Measurements from ENCODE around the gene NOTO.

Gene NOTO

DNA sequence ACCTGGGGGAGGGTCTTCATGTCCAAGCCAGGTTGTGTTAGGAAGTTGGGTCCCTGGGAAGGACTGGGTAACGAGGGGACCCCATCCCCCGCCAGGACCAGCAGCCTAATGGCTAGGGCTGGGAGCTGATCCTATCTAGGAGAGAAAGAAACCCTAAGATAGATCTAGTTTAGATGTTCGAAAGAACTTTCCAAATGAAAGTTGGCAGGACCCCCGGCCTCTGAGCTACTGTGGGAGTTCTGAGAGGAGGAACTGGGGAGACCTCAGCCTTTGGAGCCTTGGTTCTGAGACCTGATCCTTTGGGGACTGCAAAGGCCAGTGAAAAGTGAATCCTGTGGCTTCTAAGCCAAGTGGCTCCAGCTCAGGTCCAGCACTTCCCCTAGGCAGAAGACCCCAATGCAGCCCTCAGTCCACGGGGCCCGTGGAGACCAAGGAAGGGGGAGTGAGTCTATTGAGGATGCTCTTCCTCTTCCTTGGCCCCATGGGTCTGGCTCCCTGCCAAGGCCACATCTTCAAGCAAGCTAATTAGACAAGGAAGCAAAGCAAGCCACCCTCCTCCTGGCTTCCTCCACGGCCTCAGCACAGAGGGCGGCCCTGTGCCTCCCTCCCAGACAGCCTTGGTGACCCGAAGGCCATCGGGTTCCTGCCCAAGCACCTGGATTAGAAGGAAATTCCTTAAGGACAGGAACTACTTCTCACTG, 55.2 kb downstream of the NOTO start:
- peak; percentile 71 for DNase-seq (ENCODE audit: low read depth)
- H3K4me3 ChIP-seq (ENCODE audit: low read depth, low read length): no peak overlapping the region
- TF ChIP-seq POLR2A (IDR thresholded peaks at IDR 0.05; ENCODE audit: extremely low read depth, insufficient read length) (no peak), MYC (IDR thresholded peaks at IDR 0.05; ENCODE audit: low read depth, low read length) (no peak)
- TF ChIP-seq, protein P1, sequence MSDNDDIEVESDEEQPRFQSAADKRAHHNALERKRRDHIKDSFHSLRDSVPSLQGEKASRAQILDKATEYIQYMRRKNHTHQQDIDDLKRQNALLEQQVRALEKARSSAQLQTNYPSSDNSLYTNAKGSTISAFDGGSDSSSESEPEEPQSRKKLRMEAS (IDR thresholded peaks at IDR 0.05; ENCODE audit: low read depth, low read length): no peak
- TF ChIP-seq, protein P2, sequence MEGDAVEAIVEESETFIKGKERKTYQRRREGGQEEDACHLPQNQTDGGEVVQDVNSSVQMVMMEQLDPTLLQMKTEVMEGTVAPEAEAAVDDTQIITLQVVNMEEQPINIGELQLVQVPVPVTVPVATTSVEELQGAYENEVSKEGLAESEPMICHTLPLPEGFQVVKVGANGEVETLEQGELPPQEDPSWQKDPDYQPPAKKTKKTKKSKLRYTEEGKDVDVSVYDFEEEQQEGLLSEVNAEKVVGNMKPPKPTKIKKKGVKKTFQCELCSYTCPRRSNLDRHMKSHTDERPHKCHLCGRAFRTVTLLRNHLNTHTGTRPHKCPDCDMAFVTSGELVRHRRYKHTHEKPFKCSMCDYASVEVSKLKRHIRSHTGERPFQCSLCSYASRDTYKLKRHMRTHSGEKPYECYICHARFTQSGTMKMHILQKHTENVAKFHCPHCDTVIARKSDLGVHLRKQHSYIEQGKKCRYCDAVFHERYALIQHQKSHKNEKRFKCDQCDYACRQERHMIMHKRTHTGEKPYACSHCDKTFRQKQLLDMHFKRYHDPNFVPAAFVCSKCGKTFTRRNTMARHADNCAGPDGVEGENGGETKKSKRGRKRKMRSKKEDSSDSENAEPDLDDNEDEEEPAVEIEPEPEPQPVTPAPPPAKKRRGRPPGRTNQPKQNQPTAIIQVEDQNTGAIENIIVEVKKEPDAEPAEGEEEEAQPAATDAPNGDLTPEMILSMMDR (IDR thresholded peaks at IDR 0.05; ENCODE audit: low read depth, low read length): no peak

DNA sequence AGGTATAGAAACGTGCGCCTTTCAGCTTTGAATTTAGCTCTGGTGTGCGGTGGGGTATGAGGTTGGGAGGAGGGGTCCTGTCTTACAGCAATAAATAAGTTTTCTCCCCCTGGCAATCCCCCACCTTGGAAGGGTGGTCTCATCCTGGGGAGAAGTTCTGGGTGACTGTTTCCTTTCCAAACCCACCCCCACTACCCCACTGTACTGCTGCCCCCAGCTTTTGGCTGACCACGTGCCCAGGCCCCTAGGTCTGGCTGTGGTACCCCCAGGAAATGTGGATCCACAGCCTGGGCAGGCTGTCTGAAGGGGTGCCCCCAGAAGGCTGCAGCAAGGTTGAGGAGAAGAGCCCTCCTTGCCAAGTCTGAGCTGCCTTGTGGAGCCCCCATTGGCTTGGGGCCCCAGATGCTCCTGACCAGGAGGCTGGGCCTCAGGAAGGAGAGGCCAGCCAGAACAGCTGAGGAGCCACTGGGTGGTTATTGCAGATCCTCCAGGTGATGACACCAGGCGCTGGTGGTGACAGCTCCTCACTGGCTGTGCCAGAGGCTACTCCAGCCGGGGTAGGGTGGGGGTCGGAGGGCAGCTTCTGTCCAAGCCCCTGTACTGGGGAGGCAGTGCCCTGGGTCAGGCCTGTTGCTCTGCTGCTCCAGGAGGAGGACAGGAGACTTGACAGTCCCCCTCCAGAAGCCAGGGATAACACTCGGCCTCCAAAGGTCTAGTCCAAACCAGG, 56.0 kb downstream of the NOTO start:
- DNase-seq (ENCODE audit: low read depth): no peak
- TF ChIP-seq, protein P2 (IDR thresholded peaks at IDR 0.05; ENCODE audit: low read depth, low read length): no peak
- no peak for TF ChIP-seq MYC (IDR thresholded peaks at IDR 0.05; ENCODE audit: low read depth, low read length)
- TF ChIP-seq, protein P1 (IDR thresholded peaks at IDR 0.05; ENCODE audit: low read depth, low read length): no peak
- TF ChIP-seq POLR2A (IDR thresholded peaks at IDR 0.05; ENCODE audit: extremely low read depth, insufficient read length): no peak
- H3K4me3 ChIP-seq (ENCODE audit: low read depth, low read length): no peak overlapping the region

DNA sequence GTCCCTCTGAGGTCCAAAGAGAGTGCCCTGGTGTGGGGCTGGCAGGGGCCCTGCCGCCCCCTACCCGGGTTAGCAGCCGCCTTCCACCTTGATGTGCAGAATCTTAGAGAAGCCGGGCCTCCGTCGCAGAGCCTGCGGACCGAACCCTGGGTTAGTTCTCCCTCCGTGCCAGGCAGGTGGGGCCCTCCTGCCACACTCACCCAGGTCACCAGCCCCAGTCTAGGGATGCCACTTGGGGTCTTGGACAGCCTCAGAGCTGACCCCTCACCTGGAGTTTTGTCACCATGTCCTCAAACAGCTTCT, 56.5 kb downstream of the NOTO start:
- no peak for DNase-seq (ENCODE audit: low read depth)
- no peak overlapping the region for H3K4me3 ChIP-seq (ENCODE audit: low read depth, low read length)
- TF ChIP-seq, protein P2 (IDR thresholded peaks at IDR 0.05; ENCODE audit: low read depth, low read length): no peak
- no peak for TF ChIP-seq MYC (IDR thresholded peaks at IDR 0.05; ENCODE audit: low read depth, low read length)
- TF ChIP-seq, protein P1 (IDR thresholded peaks at IDR 0.05; ENCODE audit: low read depth, low read length): no peak
- TF ChIP-seq POLR2A (IDR thresholded peaks at IDR 0.05; ENCODE audit: extremely low read depth, insufficient read length): no peak

DNA sequence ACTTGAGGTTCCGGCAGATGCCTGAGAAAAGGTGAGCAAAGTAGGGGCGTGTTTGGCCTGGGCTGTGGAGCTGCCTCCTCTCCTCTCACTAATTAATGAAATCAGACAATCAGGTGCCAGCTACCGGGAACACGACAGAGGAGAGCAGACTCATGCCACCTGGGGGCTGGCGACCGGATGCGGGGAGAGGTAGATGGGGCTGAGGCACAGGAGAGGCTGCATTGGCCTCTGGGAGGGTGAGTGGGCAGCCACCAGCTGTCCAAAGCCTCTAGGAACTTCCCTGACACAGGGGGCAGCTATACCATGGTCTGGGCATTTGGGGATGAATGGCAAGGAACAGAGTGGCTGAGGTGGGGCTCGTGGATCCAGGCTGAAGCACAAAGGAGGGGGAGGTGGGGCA, 56.9 kb downstream of the NOTO start:
- no peak for TF ChIP-seq MYC (IDR thresholded peaks at IDR 0.05; ENCODE audit: low read depth, low read length)
- TF ChIP-seq, protein P2 (IDR thresholded peaks at IDR 0.05; ENCODE audit: low read depth, low read length): no peak
- TF ChIP-seq, protein P1 (IDR thresholded peaks at IDR 0.05; ENCODE audit: low read depth, low read length): no peak
- TF ChIP-seq POLR2A (IDR thresholded peaks at IDR 0.05; ENCODE audit: extremely low read depth, insufficient read length): no peak
- no peak overlapping the region for H3K4me3 ChIP-seq (ENCODE audit: low read depth, low read length)
- DNase-seq (ENCODE audit: low read depth): no peak

DNA sequence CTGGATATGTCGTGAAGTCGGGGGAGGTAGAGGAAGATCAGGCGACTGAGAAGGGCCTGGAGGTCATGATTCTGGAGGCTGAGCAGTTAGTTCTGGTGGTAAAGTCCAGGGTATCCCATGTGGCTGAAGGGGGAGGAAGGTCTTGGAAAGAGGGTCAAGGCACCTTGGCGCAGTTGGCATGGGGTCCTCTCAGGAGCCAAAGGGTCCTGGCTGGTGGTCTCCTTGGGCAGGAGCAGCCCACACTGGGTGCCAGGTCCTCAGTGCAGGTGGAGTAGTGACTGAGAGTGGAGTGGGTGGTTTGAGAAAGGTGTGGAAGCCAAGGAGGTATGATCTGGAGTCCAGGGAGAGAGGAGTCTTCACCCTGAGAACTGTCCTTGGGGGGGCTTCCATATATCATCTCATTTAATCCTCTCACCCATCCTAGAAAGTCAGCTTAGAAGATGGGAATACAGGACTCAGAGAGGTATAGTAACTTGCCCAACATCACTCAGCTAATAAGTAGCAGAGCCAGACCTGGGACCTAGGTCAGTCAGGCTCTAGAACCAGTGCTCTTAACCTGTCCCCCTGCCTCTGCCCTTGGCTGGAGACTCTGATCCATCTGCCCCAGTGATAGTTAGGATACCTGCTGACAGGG, 57.4 kb downstream of the NOTO start:
- TF ChIP-seq, protein P1 (IDR thresholded peaks at IDR 0.05; ENCODE audit: low read depth, low read length): no peak
- no peak for TF ChIP-seq POLR2A (IDR thresholded peaks at IDR 0.05; ENCODE audit: extremely low read depth, insufficient read length)
- no peak for TF ChIP-seq MYC (IDR thresholded peaks at IDR 0.05; ENCODE audit: low read depth, low read length)
- TF ChIP-seq, protein P2 (IDR thresholded peaks at IDR 0.05; ENCODE audit: low read depth, low read length): no peak
- DNase-seq (ENCODE audit: low read depth): no peak
- H3K4me3 ChIP-seq (ENCODE audit: low read depth, low read length): no peak overlapping the region

Measured in NB4 (cell line).